Limb (tissue), 2 donors: ENCODE results near the gene DMRTB1.
"Not testable (repeated sequence)": the region's sequence is repeated elsewhere in the genome, so short reads cannot be mapped to it uniquely, and the experiment has no call there.

Experiments used
- DNase-seq, 2 donors: peaks; one replicate each; pipeline ENCODE4 v3.0.0-alpha.2; 2016; ENCODE audit errors: extremely low spot score in 2 of 2

Gene DMRTB1

DNA sequence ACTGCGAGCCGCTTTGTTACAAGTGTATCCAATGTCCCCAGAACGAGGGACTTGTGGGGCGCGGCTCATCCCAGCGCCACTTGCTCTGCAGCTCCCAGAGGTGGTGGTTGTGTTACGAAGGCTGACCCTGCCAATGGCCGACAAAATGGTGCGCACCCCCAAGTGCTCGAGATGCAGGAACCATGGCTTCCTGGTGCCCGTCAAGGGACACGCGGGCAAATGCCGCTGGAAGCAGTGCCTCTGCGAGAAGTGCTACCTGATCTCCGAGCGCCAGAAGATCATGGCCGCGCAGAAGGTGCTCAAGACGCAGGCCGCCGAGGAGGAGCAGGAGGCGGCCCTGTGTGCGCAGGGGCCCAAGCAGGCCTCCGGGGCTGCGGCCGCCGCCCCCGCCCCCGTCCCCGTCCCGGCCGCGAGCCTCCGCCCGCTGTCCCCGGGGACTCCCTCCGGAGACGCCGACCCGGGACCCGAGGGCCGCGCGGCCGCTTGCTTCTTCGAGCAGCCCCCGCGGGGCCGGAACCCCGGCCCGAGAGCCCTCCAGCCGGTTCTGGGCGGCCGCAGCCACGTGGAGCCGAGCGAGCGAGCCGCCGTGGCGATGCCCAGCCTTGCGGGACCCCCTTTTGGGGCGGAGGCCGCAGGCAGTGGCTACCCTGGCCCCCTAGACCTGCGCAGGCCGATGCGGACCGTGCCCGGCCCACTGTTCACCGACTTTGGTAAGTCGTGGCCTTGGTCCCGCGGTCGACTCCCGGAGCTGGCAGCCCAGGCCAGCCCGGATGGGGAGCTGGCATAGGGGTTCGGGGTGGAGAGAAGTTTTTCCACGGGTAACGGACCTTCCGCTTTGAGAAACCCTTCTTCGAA, at the start of gene DMRTB1:
DMRTB1 (plus strand) TSS at position 79 of the 855 bp plus-strand sequence; CDS start at position 134, 55 bp downstream.
- DNase-seq: no peak

DNA sequence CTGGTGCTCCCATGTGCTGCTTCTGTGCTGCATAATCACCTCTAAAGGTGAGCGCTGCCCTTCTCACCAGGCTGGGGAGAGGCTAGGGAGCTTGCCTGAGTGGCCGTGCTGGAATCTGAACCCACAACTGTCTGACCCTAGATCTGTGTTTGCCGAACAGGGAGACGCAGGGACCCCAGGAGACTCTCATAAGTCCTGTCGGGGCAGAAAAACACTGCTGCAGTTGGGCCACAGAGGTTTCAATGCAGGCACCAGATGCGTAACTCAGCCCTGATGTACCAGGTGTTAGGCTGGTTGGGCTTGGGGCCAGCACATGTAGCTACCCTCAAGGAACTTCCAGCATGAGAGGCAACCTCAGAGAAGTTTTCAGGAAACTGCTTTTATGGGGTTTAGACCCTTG, 49.5 kb upstream of the DMRTB1 start:
- DNase-seq: no peak

DNA sequence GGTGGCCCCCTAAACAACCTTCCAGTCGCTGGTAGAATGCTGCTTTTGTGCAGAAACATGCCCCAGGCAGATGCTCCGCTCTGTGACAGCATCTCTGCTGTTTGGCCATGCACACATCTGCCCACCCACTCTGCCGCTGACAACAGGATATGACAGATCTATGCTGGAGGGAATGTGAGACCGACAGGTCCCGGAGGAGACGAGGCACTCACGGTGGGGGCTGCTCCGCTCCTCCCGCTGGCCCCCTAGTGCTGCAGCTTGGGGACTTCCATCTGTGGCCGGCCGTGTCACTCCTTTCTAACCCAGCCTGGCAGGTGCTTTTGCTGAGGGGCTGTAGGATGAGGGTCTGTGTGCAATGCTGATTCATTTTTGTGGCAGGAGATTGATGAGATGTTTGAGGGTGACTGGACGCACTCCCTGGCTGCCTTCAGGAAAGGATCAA, 49.1 kb upstream of the DMRTB1 start:
- no peak for DNase-seq

DNA sequence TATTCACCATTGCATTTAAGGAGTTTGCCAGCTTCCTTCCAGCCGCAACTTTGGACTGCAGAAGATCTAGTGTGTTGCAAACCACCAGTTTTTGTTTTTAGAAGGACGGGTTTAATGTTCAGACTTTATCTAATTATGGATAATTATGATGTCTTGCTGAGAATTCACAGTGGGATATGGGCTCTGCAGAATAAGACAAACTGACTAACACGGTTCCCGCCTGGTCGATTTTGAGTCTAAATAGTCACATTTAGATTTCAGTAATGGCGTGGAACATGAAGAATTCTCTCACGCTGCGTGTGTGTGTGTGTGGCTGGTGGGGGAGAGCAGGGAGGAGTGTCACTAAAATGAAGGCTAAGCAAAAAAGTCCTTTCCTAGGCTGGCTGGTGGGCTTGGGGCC, 48.5 kb upstream of the DMRTB1 start:
- no peak for DNase-seq

DNA sequence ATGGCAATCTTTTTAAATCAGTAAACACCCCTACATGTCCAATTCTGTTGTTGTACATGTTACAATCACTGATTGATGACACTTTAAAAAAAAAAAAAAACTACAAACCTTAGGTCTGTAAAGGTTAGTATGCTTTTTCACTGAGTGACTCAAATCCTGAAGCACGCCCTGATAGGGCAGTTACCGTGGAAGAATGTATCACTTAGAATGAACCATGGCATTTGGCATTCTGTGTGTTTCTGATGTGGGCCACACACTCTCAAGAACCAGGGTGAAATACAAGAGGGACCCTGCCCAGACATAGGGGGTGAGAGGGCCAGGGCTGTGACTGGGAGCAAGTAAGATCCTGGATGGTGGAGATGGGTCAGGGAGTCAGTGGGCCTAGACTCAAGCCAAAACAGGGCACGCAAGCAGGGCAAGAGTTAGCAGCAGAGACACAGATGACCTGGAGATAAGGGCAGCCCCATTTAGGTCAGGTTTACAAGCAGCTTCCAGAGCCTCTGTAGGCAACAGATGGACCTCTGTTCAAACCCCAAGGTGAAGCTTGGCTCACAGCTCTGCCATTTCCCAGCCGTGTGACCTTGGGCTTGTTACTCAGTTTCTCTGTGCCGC, 47.6 kb upstream of the DMRTB1 start:
- DNase-seq: no peak

DNA sequence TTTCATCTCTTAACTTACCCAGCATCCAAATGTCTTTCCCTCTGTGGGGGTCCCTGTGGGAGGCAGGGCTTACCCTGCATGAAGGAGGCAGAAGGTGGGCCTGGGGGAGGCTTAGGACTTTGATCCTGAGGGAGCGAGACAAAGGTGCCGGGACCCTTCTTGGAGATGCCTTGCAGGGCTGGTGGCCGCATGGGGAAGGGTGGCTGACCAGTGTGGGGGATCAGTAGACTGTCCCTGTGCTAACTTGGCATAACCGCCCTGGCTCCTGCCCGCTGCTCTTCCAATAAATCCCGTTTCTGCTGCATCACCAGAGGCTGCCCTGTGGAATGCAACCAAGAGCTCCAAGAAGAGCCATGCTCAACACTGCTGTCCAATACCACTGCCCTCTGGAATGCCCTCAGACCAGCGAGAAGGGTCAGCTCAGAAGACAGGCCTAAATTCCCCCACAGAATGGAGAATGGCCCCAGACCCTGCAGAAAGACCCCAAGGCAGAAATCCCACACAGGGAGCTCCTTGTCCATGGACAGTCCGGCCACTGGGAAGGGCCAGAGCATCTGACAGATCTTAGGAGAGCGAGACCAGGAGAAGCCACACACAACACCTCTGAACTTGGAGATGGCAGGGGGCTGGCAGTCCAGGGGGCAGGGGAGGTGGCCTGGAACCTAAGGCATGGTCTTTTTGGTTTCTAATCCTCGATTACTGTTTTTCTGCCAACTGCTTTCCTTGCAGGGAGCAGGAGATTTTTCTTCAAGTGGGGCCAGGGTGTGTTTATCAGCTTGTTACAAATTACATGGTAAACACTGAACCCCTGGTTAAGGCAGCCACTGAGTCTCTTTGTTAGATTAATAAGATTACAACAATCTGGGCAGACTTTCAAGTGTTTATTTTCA, 46.7 kb upstream of the DMRTB1 start:
- DNase-seq: no peak

DNA sequence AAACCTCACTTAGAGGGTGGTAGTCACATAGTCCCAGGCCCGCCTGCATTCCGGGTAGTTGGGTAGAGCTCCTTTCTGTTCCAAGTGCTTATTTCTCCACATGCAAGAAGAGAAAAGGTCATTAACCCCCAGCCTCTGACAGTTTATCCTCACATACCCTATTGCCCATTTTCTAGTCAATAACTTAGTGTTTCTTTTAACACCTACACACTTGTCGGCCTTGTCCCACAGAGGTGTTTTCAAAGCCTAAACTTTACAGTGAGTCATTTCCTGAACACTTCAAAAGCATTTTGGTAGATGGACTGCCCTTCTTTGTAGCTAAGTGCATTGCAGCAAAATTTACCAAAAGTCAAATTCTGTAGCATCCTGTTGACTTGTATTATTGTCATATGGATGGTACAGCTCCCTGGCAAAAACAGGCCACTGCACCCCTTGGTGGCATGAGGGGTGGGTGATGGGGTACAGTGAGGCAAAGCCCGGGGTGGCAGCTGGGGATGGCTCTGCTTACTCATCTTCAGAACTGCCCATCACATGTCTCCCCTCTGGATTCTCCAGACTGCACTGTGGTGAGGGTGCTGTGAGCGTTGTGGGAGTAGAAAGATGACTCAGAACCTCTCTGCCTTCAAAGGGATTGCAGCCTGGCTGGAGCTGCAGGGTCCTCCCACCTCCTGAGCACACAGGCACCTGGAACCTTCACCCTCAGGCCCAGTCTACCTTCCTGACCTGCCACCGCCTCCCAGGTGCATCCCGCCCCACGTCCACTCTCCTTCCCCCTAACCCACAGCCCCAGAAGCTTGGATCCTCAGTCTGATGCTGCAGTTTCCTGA, 45.8 kb upstream of the DMRTB1 start:
- DNase-seq: no peak

DNA sequence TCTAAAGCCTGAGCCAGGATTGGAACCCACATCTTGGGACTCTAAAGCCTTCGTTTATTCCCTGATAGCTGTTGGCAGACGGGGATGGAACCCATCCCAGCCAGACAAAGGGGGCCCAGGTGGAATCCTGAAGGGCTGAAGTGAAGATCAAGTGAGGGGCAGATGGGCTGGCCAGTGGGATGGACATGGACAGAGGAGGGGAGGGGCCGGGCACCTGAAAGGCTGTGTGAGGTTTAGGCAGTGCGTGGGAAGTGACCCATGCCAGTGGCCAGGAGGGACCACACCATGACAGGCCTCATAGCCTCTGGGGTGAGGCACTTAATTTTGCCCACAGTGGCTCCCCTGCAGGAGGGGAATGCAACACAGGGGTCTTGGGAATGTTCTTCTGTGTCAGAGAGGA, 44.6 kb upstream of the DMRTB1 start:
- no peak for DNase-seq

DNA sequence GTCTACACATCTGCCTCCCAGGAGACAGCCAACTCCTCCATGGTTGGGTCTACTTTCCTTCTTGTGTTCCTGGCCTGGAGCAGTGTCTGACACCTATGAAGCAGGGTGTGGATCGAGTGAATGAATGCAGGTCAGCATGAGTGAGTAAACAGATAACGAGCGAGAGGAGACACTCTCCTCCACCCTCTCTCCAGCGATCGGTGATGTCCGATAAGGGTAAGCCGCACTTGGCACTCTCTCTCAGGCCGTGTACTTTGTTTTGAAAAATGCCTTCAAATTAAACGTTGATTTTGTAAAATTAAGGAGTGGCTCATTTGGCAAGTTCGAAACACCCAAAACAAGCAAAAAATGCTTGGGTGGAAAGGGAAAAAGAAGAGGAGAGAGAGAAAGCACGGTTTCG, 43.8 kb upstream of the DMRTB1 start:
- no peak for DNase-seq

DNA sequence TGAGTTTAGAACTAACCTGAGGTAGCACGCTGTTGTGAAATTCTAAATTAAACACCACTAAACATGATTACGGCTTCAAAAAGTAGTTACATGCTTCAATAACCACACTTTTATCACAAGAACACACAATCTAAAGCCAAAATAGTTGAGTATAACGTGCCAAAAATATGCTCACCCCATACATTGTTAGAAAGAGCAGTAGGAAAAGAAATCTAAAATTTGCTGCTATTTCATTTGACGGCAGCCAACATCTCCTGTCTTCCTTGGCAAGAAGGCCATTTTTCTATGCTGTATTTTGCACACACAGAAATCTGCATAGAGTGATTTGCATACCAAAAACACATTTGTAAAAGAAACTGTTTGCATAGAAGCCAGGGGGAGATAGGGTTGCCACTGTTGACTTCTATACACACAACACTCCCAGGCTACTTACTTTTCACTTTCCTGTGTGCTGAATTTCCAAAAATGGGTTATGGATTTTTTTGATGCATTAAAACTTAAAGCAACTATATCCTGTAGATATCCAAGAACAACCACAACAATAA, 42.9 kb upstream of the DMRTB1 start:
- DNase-seq: no peak

DNA sequence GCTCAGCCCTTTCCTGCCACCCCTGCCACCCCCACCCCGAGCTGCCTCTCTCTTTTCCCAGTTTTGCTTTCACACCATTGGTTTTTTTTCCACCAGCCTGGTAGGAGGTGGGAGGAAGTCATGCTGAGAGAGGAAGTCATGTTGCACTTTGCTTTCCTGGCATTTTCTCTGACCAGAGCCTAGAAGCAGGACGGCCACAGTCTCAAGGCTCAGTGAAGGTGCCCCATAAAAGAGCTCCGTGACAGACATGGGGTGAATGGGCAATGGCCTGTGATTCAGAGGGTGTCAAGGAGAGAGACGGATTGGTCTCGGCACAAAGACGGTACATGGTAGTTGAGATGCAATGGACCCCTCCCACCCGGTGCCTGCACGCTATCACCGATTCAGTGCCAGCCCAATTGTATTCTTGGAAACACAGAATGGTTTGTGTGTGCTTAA, 42.1 kb upstream of the DMRTB1 start:
- no peak for DNase-seq

DNA sequence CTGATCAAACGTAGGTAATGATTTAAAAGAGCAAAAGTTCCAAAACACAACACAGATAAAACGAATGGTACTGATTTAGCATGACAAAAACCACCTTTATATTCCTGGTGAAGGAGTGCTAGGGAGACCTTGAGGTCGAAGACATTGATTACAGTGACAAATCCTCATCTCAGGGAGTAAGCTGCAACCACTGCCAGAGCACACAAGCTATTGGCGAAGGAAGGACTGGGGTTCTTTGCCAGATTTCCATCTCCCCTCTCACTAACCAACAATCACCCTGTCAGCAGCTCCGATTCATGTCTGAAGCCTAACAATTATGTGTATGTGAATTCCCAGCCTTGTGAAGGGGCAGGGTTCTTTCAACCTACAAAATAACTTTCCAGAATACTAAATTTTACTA, 40.2 kb upstream of the DMRTB1 start:
- no peak for DNase-seq

DNA sequence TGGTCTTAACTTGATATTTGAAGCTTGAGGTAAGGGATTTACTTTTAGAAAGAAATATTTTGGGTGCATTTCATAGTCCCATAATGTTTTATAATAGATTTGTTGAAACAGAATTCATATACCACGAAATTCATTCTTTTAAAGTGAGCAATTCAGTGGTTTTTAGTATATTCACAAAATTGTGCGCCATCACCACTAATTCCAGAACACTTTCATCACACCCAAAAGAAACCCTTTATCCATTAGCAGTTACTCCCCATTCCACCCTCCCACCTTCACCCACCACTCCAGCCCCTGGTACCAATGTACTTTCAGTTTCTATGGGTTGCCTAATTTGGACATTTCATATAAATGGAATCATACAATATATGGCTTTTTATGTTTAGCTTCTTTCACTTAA, 38.9 kb upstream of the DMRTB1 start:
- DNase-seq: no peak

DNA sequence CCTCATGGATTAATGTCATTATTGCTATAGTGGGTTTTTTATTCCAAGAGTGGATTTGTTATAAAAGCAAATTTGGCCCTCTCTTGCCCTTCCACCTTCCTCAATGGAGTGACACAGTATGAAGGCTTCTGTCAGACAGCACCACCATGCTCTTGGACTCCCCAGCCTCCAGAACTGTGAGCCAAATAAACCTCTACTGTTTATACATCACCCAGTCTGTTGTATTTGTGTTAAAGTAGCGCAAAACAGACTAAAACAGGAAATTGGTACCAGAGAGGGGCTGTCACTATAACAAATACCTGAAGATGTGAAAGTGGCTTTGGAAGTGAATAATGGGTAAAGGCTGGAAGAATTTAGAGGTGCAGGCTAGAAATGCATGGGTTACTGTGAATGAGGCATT, 38.0 kb upstream of the DMRTB1 start:
- DNase-seq: no peak

DNA sequence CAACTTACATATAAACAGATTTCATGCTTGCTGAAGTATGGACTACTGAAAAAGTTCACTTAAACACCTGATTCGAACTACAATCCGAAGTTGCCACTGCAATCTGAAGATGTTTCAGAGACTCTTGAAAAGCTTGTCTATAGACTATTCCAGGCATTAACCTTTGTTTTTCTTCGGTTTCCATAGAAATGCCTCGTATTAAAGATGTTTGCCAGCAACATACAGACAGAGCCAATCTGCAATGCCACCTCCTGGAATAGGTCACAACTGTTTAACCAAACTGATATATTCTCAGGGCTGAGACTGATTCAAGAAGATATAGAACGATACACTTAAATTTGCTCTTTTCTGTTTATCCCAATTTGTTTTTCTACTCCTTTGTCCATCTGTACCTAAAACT, 28.9 kb upstream of the DMRTB1 start:
- no peak for DNase-seq

DNA sequence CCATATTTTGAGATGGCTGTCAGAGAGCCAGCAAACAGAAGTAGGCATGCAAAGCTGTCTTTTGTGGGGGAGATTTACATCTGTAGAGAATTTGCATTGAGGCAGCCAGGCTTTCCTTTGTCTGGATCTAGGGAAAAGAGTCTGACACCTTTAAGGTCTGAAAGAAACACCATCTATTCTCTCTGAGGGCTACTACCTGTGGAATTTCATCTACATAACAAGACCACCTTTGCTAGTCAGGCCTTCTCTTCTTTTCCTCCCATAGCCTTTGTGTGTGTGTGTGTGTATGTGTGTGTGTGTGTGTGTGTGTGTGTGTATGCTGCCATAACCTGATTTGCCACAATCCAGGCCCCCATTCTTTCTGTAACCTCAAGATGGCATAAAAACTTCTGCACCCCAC, 28.4 kb upstream of the DMRTB1 start:
- no peak for DNase-seq

DNA sequence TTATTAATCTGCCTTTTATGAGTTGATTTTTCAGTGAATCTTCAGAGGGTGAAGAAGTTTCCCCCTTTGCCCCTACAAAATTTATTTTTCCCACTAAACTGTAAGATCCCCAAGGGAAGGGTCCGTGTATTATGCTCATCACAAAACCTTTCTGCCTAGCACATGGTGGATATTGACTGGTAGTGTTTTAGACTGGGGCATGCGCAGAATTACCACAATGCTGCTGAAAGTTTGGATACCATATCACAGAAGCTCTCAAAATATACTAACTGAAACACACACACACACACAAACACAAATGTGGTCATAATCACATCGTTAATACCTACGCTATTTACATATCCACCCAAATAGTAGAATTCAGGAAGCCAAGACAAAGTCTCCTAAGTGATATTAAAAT, 28.0 kb upstream of the DMRTB1 start:
- DNase-seq: no peak

DNA sequence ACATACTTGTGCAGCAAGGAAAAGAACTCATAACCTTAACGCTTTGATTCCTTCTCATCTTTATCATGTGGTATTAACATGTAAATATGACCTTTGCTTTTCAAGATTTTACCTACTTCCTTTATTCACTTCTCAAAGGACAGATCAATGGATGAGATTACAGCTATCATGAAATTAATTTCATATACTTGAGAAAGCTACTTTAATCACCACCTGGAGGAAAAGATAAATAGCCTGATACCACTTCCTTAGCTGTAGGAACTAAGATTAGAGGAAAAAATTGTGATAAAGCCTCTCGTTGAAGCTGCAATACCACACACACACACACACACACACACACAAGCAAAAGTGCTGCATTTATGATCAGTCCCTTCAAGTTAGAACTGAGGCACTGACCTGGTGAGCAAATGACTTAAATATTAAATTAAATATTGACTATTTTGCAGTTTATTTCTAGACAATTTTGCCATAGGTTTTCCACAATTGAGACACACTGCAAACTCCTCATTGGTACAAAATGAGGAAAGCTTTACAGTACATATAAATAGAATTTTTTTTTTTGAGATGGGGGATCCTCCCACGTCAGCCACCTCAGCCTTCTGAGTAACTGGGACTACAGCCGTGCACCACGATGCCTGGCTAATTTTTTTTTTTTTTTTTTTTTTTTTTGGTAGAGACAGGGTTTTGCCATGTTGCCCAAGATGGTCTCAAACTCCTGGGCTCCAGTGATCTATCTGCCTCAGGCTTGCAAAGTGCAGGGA, 27.2 kb upstream of the DMRTB1 start:
- no peak for DNase-seq

DNA sequence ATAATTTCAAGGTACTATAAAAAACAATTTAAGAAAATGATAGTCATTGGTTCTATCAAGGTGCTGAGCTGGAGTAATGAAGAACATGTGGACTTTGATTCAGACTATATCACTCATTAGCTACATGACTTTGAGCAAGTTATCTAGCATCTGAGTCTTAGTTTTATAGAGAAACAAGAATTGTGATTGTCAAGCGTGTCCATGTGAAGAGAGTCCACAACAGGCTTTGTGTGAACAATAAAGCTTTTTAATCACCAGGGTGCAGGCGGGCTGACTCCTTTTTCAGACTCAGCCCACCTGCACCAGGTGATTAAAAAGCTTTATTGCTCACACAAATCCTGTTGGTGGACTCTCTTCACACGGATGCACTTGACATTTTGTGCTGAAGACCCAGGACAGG, 26.6 kb upstream of the DMRTB1 start:
- DNase-seq: no peak

DNA sequence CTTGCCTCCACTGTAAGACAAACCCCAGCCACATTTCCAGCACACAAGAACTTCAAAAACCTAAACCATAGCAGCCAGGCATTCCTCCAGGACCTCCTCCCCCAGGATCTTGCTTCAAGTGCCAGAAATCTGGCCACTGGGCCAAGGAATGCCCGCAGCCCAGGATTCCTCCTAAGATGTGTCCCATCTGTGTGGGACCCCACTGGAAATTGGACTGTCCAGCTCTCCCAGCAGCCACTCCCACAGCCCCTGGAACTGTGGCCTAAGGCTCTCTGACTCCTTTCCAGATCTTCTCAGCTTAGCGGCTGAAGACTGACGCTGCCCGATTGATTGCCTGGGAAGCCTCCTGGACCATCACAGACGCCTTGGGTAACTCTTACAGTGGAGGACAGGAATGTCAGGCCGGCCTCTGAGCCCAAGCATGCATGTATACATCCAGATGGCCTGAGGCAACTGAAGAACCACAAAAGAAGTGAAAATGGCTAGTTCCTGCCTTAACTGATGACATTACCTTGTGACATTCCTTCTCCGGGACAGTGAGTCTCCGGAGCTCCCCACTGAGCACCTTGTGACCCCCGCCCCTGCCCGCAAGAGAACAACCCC, 24.7 kb upstream of the DMRTB1 start:
- not testable (repeated sequence) for DNase-seq
